GM19351 (cell line): ENCODE data around the gene CHRNA5.

Experiments
- ATAC-seq: cut with Tn5 transposase; IDR thresholded peaks from one replicate; pipeline ENCODE4 v1.9.1; 2021; ENCODE audit warnings: mild to moderate bottlenecking, moderate library complexity; ENCODE audit not compliant: unreplicated experiment

Gene CHRNA5

GRCh38 chr15:78619022-78619950, 54.0 kb downstream of the CHRNA5 start:
- ATAC-seq = no peak

DNA sequence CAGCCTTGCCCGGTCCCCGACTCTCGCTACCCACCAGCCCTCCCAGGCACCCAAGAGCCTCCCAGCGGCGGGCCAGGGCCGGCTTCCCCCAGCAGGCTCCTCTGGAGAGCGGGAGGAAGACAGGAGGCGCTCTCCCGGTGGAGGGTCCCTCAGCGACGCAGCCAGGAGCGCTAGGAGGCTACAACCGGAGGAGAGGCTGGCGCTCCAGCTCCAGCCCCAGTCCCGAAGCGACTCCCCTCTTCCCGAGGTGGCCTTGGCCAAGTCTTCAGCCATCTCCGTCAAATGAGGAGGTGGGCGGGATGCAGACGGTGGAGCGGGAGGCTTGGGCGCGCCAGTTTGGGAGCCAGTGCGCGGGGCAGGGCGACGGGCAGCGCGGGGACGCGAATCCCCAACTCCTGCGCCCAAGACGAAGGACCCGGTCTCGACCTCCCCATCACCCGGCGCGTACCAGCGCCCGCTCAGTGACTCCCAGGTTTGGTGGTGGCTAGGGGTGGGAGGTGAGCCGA, 54.8 kb downstream of the CHRNA5 start:
- no peak for ATAC-seq

DNA sequence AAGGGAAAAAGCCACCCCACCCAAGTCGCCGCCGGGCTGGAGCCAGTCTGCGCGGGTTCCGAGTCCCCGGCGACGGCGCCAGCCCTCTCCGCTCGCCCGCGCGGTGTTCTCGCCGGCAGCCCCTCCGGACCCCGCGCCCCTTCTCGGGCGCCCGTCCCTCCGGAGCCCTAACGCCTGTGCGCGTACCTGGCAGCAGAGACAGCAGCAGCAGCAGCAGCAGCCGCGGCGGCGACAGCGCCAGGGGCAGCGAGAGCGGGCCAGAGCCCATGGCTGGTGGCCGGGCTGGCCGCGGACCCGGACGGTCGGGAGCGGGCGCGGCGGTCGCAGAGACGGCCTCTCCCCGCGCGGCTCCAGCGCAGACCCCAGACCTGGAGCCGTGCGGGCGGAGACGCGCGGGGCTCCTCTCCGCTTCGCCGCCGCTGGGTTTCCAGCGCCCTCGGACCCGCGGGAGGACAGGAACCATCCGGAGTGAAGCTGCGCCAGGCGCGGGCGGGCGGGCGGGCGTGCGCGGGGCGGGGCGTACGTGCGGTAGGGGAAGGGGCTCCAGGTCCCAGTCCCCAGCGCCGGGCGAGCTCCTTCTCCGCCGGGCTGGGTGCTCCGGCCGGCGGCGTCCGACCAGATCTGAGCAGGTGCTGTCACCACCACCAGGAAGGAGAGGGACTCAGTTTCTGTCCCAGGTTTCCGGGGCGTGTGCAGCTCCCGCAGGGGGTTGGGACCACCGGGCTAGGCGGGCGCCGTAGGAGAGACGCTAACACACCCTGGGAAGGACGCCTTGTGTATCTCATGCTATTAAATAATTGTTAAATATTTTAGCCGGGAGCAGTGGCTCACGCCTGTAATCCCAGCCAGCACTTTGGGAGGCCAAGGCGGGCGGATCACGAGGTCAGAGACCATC, 55.5 kb downstream of the CHRNA5 start, which contains the start of gene CHRNA3:
Gene CHRNA3, minus strand, starts transcription at position 470 of the 895 bp plus-strand sequence. Its CDS starts 202 bp downstream, at position 268.
- no peak for ATAC-seq

- ATAC-seq = no peak
These were observed 56.6 kb downstream of the CHRNA5 start for GRCh38 chr15:78621810-78622402.

- ATAC-seq = no peak
These were observed 58.6 kb downstream of the CHRNA5 start for GRCh38 chr15:78623786-78624497.

- no peak for ATAC-seq
These were observed 59.6 kb downstream of the CHRNA5 start for GRCh38 chr15:78624651-78625590.

DNA sequence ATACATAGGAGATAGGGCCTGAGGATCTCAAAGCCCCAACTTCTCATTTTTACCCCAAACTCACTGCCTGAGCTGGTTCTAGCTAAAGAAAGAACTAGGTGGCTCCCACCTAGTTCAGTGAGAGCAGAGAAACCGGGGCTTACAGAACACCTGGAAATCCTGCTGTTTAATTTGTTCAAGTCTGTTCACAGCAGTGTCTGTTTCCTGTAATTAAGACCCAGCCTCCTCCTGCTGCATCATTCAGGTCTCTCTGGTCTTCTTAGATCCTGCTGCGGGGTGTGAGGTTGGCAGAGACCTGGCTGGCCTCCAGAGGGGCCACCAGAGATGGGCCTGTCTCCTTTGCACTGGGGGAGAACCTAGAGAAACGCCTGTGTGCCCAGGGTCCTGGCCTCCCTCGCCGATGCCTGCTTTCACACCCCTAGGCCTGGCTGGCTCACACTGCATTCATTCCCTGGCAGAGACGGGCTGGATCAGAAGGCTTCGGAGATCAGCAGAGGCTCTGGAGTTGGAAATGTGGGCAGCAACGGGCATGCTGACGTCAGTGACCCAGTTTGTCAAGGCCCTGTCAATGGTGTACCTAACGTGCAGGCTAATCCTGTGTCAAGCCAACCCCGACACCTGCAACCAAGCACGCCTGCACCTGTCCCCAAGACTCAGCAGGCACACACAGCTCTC, 60.4 kb downstream of the CHRNA5 start:
- no peak for ATAC-seq

DNA sequence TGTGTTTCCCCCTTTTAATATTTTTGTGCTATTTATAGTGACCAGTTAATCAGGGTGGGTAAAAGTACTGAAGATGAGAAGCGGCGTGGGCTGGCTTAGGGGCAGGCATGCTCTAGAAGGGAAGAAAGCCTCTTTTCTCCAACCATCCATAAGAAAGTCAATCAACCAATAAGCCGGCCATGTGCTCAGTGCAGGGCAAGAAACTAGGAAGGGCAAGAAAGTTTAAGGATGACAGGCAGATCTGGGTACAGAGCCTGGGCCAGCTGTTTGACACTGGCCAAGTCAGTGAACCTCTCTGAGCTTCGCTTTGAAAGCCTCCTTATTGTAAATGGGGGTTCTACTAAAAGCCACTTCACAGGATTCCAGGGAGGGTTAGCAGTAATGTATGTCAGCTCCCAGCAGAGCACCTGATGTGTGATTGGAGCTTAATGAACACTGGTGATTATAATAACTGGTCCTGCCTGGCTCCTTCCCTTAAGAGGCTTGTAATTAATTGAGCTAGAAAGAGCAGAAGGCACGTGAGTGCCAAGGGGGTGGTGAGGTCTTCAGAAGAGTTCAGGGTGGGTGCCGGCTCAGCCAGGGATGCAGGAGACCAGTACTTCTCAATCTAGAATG, 61.2 kb downstream of the CHRNA5 start:
- no peak for ATAC-seq

- ATAC-seq = no peak
These were observed 62.0 kb downstream of the CHRNA5 start for GRCh38 chr15:78627348-78627747.

DNA sequence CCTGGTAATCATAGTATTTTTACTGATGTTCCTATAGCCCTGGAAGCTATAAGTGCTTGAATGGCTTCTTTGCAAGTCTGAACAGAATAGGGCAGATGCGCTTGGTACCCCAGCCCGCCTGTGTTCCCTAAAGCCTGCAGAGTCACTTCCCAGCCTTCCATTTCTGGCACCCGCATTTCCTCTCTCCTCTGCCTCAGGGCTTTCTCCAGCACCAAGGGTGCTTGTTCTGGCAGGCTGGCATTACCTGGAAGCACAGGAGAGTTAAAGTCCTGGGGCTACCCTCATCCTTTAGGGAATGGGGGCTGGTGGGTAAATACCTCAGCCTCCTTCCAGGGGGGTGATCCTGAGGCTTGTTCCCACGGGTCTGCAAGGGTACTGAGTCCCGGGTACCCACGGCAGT, 62.9 kb downstream of the CHRNA5 start:
- ATAC-seq = no peak

GRCh38 chr15:78629031-78629715, 63.9 kb downstream of the CHRNA5 start:
- no peak for ATAC-seq

DNA sequence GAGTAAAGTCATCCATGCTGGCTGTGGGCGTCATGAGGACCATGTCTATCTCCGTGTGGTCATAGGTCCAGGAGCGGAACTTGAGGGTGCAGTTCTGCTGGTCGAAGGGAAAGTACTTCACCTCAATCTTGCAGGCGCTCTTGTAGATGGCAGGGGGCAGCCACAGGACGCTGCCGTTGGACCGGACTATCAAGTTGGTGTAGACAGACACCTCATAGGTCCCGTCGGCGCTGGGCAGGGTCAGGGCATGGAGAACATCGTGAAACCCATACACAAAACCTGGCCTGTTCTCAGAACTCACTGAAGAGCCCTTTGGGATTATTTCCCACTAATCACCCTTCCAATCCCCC, 64.4 kb downstream of the CHRNA5 start:
- no peak for ATAC-seq

GRCh38 chr15:78630886-78631633, 65.7 kb downstream of the CHRNA5 start:
- ATAC-seq = no peak

GRCh38 chr15:78633348-78633747, 68.0 kb downstream of the CHRNA5 start:
- no peak for ATAC-seq

- no peak for ATAC-seq
These were observed 69.2 kb downstream of the CHRNA5 start for GRCh38 chr15:78634210-78635145.

DNA sequence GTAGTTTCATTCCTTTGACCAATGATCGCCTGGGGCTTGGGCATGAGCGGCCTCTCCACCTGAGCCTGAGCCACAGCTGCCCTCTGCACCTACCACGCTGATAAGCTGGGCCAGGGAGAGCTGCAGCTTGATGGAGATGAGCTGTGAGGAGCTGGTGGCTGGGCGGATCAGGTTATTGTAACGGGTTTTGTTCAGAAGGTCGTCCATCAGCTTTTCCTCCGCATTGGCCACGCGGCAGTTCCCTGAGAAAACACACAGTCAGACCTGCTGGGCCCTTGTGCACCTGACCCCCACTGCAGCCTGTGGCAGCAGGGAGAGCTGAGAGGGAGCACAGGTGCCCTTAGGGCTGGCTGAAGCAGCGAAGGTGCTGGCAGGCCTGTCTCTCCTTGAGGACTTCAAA, 70.0 kb downstream of the CHRNA5 start:
- ATAC-seq = no peak
